HepG2 (cell line): Measurements from ENCODE around the gene RTEL1. TPM values are rescaled to one million over a fixed set of nuclear protein-coding genes. Genes with fewer than 3 reads are reported as not detected.
A peak's percentile ranks its signal among the peaks of the same experiment; 100 is the strongest.

Experiments
- MZF1 ChIP-seq: sonication (generic); formaldehyde crosslinking; IDR thresholded peaks from 2 replicates; pipeline ENCODE4 v1.8.1; 2023; ENCODE audit warnings: mild to moderate bottlenecking, missing genetic modification reagents, borderline replicate concordance
- REPIN1 ChIP-seq: sonication (generic); formaldehyde crosslinking; IDR thresholded peaks from 2 replicates; pipeline ENCODE4 v1.8.0; 2022; ENCODE audit warnings: missing genetic modification reagents, low read depth, mild to moderate bottlenecking, borderline replicate concordance
- ZBTB40 ChIP-seq, 2 experiments: fragments of 450-650 bp in 1 of 2; sonication (generic) in 1 of 2; formaldehyde crosslinking in 1 of 2; IDR thresholded peaks; 2 replicates each; pipeline versions ENCODE4 v1.6.1 to v1.8.0; 2016 to 2022; ENCODE audit warnings: antibody characterized with exemption in 1 of 2, mild to moderate bottlenecking in 1 of 2, missing genetic modification reagents in 1 of 2
- ZNF770 ChIP-seq: sonication (generic); formaldehyde crosslinking; IDR thresholded peaks from 2 replicates; pipeline ENCODE4 v1.5.0; 2020; ENCODE audit warnings: mild to moderate bottlenecking, missing genetic modification reagents
- polyA plus RNA-seq, 8 experiments: library from polyadenylated mRNA; depleted of rRNA in 3 of 8; stranded (reverse) in 7 of 8; unstranded in 1 of 8; fragments of >200 nt; fragmentation: Illumina TruSeq in 4 of 8; extraction: Trizol in 4 of 8; gene quantifications; 2 replicates each; pipeline versions ENCODE4 v1.2.1 to v1.2.3, GENCODE V29; 2011 to 2016; ENCODE audit warnings: low read depth in 4 of 8, missing spikeins in 1 of 8, mixed read lengths in 1 of 8; ENCODE audit not compliant: insufficient read depth in 1 of 8
- total RNA-seq, 5 experiments: library from RNA; depleted of rRNA; stranded (reverse); fragments of >200 nt; fragmentation: Illumina TruSeq; extraction: Trizol; gene quantifications; 2 replicates each; pipeline ENCODE4 v1.2.3, GENCODE V29; 2016; ENCODE audit warnings: low read depth in 1 of 5
- TF ChIP-seq, protein P1 (sequence below): sonication (generic); formaldehyde crosslinking; IDR thresholded peaks from 2 replicates; pipeline ENCODE4 v1.5.1; 2020; ENCODE audit warnings: missing genetic modification reagents, mild to moderate bottlenecking, borderline replicate concordance

RTEL1 gene
- total and polyA plus RNA-seq, 2 of the 13 experiments (the other 11 are each of a cell fraction or from before 2014, with no cell fraction given) = 21.8 to 36.4 TPM

DNA sequence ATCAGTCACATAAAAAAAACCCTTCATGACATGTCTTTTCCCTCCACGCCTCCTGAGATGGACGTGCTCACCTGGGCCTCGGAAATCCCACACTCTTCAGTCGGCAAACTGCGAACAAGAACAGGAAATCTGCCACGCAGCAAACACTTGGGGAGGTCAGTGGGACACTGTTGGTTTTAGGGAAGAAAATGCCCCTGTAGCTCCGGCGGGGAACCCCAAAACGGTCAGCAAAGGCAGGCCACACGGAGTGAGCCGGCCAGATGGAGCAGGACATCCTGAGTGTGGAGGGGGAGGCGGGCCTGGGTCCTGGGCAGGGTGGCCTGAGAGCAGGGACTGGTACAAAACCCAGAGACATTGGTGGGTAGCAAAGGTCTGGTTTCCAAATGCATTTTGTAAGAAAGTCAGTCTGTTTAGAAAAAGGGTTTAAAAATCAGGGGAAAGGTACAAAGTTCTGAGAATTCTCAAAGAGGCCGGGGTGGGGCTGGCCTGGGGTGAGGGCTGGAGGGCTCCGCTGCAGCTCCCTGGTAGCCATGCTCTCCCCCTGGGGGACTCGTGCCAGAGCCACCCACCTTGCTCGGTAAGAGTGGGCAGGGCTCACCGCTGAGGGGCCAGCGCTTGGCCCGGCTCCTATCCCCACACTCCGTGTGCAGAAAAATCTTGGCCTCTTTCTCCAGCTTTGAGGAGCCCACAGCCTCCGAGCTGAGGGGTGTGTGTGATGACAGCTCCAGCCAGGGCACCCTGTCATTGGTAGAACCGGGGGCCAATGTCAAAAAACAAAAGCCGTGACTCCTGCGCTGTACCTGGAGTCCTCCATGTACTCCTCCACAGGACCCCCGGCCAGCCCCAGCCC is 86.7 kb downstream of the RTEL1 start (continued):
- no peak for TF ChIP-seq ZBTB40 (IDR thresholded peaks at IDR 0.05)
- no peak for TF ChIP-seq ZBTB40 (CRISPR knock-in tag; IDR thresholded peaks at IDR 0.05)
- TF ChIP-seq, protein P1, sequence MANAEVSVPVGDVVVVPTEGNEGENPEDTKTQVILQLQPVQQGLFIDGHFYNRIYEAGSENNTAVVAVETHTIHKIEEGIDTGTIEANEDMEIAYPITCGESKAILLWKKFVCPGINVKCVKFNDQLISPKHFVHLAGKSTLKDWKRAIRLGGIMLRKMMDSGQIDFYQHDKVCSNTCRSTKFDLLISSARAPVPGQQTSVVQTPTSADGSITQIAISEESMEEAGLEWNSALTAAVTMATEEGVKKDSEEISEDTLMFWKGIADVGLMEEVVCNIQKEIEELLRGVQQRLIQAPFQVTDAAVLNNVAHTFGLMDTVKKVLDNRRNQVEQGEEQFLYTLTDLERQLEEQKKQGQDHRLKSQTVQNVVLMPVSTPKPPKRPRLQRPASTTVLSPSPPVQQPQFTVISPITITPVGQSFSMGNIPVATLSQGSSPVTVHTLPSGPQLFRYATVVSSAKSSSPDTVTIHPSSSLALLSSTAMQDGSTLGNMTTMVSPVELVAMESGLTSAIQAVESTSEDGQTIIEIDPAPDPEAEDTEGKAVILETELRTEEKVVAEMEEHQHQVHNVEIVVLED (CRISPR knock-in tag) = no peak
- TF ChIP-seq ZNF770 (CRISPR knock-in tag) = no peak
- peak; percentile 76; the same call in 1 of the 2 replicates for TF ChIP-seq REPIN1 (CRISPR knock-in tag)
- peak; percentile 52; the same call in 1 of the 2 replicates for TF ChIP-seq MZF1 (CRISPR knock-in tag)
